Measurements from ENCODE around the gene VPS54. TPM values are rescaled to one million over a fixed set of nuclear protein-coding genes. Genes with fewer than 3 reads are reported as not detected.

The VPS54 gene
- total RNA-seq, 4 donors from 2014 or later, result 14.6 to 28.8 (median 21.8) TPM

GRCh38 chr2:63899639-63900038 is 119.6 kb downstream of the VPS54 start:
- no peaks in the 10 kb centered on the region for H3K4me1 ChIP-seq
- H3K27me3 ChIP-seq, result no peaks in the 10 kb centered on the region
- no peak overlapping the region for H3K4me3 ChIP-seq
- peaks cover 67% of the 10 kb centered on the region for H3K36me3 ChIP-seq
- peaks cover 19% of the 10 kb centered on the region for H3K9me3 ChIP-seq
- H3K27ac ChIP-seq, result no peak overlapping the region
- DNase-seq (ENCODE audit: low spot score in 2 of 2), result no peak
- 86% methylated on average over 1 of the region's 1 CpG for WGBS
- TF ChIP-seq EP300 (IDR thresholded peaks at IDR 0.05) (no peak), POLR2A (IDR thresholded peaks at IDR 0.05) (no peak), POLR2AphosphoS5 (IDR thresholded peaks at IDR 0.05) (no peak)
- TF ChIP-seq, protein P1, sequence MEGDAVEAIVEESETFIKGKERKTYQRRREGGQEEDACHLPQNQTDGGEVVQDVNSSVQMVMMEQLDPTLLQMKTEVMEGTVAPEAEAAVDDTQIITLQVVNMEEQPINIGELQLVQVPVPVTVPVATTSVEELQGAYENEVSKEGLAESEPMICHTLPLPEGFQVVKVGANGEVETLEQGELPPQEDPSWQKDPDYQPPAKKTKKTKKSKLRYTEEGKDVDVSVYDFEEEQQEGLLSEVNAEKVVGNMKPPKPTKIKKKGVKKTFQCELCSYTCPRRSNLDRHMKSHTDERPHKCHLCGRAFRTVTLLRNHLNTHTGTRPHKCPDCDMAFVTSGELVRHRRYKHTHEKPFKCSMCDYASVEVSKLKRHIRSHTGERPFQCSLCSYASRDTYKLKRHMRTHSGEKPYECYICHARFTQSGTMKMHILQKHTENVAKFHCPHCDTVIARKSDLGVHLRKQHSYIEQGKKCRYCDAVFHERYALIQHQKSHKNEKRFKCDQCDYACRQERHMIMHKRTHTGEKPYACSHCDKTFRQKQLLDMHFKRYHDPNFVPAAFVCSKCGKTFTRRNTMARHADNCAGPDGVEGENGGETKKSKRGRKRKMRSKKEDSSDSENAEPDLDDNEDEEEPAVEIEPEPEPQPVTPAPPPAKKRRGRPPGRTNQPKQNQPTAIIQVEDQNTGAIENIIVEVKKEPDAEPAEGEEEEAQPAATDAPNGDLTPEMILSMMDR (IDR thresholded peaks at IDR 0.05), result no peak

DNA sequence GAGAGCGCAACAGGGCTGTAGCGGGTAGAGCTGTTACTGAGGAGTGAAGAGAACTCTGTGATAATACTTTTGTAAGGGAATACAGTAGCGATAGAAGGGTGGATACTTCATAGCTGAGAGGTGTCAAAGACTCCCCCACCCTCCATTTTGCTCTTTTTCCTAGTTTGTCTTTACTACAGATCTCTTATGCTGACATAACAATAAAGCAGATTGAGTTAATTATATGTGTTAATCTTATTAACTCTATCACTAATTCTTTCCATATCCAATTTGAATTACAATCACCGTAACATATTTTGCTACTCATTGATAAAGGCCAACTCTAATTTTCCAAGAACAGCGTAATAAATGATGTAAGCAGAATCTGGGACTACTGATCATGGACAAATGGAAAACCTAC is 120.4 kb downstream of the VPS54 start:
- Histone ChIP-seq H3K36me3 (peaks cover 75% of the 10 kb centered on the region), H3K4me1 (no peaks in the 10 kb centered on the region), H3K4me3 (no peak overlapping the region), H3K9me3 (peaks cover 19% of the 10 kb centered on the region), H3K27ac (no peak overlapping the region), H3K27me3 (no peaks in the 10 kb centered on the region)
- DNase-seq (ENCODE audit: low spot score in 2 of 2), result no peak
- no peak for TF ChIP-seq EP300 (IDR thresholded peaks at IDR 0.05)
- 95% methylated on average over 5 of the region's 5 CpGs for WGBS

GRCh38 chr2:63894167-63894566 is 125.1 kb downstream of the VPS54 start:
- Histone ChIP-seq H3K4me1 (no peaks in the 10 kb centered on the region), H3K27ac (no peak overlapping the region), H3K27me3 (no peaks in the 10 kb centered on the region), H3K4me3 (no peak overlapping the region), H3K9me3 (no peaks in the 10 kb centered on the region), H3K36me3 (peaks cover 74% of the 10 kb centered on the region)
- TF ChIP-seq, protein P1 (IDR thresholded peaks at IDR 0.05), result no peak
- TF ChIP-seq EP300 (IDR thresholded peaks at IDR 0.05), result no peak
- no peak for TF ChIP-seq POLR2AphosphoS5 (IDR thresholded peaks at IDR 0.05)
- TF ChIP-seq POLR2A (IDR thresholded peaks at IDR 0.05), result no peak
- WGBS, result 79% methylated on average over 1 of the region's 1 CpG
- DNase-seq (ENCODE audit: low spot score in 2 of 2), result no peak

- DNase-seq (ENCODE audit: low spot score in 2 of 2), result no peak
- no peaks in the 10 kb centered on the region for H3K9me3 ChIP-seq
- peaks cover 4% of the 10 kb centered on the region for H3K4me1 ChIP-seq
- no peaks in the 10 kb centered on the region for H3K27me3 ChIP-seq
- TF ChIP-seq POLR2A (IDR thresholded peaks at IDR 0.05), result no peak
- TF ChIP-seq, protein P1 (IDR thresholded peaks at IDR 0.05), result no peak
- no peak for TF ChIP-seq EP300 (IDR thresholded peaks at IDR 0.05)
- TF ChIP-seq POLR2AphosphoS5 (IDR thresholded peaks at IDR 0.05), result no peak
- WGBS, result 88% methylated on average over 2 of the region's 2 CpGs
- H3K36me3 ChIP-seq, result peaks cover 72% of the 10 kb centered on the region
- no peak overlapping the region for H3K4me3 ChIP-seq
- H3K27ac ChIP-seq, result no peak overlapping the region
These were observed 126.1 kb downstream of the VPS54 start for GRCh38 chr2:63893163-63893562.

DNA sequence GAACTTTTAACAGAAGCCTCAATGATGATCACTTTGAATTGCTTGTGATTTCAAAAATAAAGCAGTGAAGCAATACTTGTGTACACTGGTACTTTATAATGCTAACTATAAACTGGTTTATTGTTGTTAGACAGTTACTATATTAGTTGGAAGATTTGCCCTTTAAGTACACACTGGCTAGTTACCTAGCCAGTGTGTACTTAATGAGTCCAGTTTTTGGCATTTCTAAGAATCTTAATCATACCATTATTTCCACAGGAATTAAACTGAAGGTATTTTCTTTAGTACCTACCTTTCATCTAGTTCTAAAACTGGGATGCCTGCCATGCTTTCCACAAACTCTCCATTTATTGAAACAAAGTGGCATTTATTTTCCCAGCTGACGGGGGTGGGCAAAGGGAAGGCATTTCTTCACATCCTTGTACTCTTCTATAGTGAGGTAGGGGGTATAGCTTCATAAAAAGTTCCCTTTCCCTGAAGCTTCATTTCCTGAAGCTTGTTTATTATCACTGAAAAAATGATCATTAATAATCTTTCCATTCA is 127.7 kb downstream of the VPS54 start:
- peaks cover 80% of the 10 kb centered on the region for H3K36me3 ChIP-seq
- TF ChIP-seq, protein P1 (IDR thresholded peaks at IDR 0.05), result no peak
- no peak for TF ChIP-seq POLR2A (IDR thresholded peaks at IDR 0.05)
- TF ChIP-seq EP300 (IDR thresholded peaks at IDR 0.05), result no peak
- no peak for TF ChIP-seq POLR2AphosphoS5 (IDR thresholded peaks at IDR 0.05)
- H3K4me1 ChIP-seq, result peaks cover 4% of the 10 kb centered on the region
- no peak overlapping the region for H3K27ac ChIP-seq
- WGBS, result 61% methylated on average over 1 of the region's 1 CpG
- H3K9me3 ChIP-seq, result no peaks in the 10 kb centered on the region
- DNase-seq (ENCODE audit: low spot score in 2 of 2), result no peak
- H3K27me3 ChIP-seq, result no peaks in the 10 kb centered on the region
- no peak overlapping the region for H3K4me3 ChIP-seq

GRCh38 chr2:63890678-63891077 is 128.6 kb downstream of the VPS54 start:
- DNase-seq (ENCODE audit: low spot score in 2 of 2), result no peak
- no peak overlapping the region for H3K27ac ChIP-seq
- no peak overlapping the region for H3K4me3 ChIP-seq
- no peaks in the 10 kb centered on the region for H3K27me3 ChIP-seq
- peaks cover 81% of the 10 kb centered on the region for H3K36me3 ChIP-seq
- peaks cover 4% of the 10 kb centered on the region for H3K4me1 ChIP-seq
- H3K9me3 ChIP-seq, result no peaks in the 10 kb centered on the region
- TF ChIP-seq EP300 (IDR thresholded peaks at IDR 0.05), result no peak
- TF ChIP-seq, protein P1 (IDR thresholded peaks at IDR 0.05), result no peak
- no peak for TF ChIP-seq POLR2AphosphoS5 (IDR thresholded peaks at IDR 0.05)
- TF ChIP-seq POLR2A (IDR thresholded peaks at IDR 0.05), result no peak
- WGBS, result 91% methylated on average over 2 of the region's 2 CpGs

Measured in suprapubic skin (tissue), 4 donors.